CD4-positive, alpha-beta T cell treated with Interferon alpha-2 for 1 hour (primary cell): ENCODE measurements around the gene PDE4D.

Source experiments
- DNase-seq, 2 donors: peaks; one replicate each; pipeline ENCODE4 v3.0.0-alpha.2; 2020 to 2022

The PDE4D gene

GRCh38 chr5:59542306-59542705, 351.2 kb downstream of the PDE4D start:
- DNase-seq: no peak

- no peak for DNase-seq
Observed at GRCh38 chr5:59540366-59540765, 353.2 kb downstream of the PDE4D start.

GRCh38 chr5:59538750-59539121, 354.8 kb downstream of the PDE4D start:
- no peak for DNase-seq

- DNase-seq: no peak
Observed at GRCh38 chr5:59537961-59538749, 355.4 kb downstream of the PDE4D start.

GRCh38 chr5:59536875-59537274, 356.7 kb downstream of the PDE4D start:
- DNase-seq: no peak

DNA sequence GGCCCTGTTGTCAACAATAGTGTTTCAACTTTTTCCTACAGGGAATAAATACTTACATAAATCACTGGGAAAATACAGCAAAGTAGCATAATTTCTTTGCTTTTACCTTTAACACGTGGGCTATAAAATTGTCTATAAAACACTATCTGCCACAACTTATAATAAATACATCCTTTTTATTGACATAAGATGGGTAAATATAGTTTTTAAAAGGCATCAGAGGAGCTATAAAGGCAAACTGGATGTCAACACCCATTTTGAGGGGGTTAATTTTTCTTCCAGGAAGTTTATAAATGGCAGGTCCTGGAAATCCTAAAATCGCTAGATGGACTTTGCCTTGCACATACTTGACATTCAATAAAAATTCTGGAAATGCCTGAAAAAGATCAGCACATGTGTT, 358.0 kb downstream of the PDE4D start:
- DNase-seq: no peak

DNA sequence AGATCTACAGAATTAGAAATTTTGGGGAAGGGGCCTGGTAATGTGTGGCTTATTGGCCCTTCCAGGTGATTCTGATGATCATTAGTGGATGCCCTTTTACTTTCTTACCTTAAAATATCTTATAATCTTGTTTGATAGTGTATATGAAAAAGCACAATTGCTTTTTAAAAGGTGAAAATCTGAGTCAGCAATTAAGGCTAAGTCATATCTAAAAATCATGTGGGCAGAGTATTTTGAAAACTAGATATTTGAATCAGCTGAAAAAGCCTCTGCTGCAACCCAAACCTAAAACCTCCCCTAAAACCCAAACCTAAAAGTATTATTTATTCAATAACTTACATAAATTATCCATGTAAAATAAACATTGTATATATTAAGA, 359.8 kb downstream of the PDE4D start:
- no peak for DNase-seq

DNA sequence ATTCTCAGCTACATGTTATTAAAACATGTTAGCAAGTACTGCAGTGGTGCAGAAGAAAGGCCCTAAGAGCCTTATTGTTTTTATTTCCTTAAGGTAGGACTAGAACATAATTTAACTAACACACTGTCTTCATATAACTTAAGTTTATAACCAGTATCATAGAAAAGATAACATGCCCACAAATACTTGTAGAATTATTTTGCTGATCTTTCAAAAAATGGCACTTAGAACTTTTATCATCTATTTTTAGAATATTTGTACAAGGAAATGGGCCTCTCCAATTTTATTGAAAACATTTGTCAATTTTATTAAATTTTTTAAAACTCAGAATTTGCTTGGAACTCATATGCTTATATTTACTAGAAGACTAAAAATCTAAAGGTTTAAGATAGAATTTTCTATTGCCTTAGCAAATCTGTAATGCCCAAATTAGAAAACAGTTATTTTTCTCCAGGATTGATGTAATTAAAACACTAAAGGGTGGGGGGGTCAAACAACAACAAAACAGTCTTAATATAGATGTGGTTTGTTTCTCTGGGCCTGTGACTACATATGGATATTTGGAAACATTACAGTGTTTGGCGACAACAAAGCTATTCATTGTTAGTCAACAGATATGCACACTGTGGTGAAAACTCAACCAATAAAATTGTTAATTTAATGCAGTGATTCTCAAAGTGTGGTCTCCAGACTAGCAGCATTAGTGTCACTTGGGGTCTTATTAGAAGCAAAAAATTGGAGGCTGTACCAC, 360.4 kb downstream of the PDE4D start:
- DNase-seq: no peak

GRCh38 chr5:59529239-59529638, 364.3 kb downstream of the PDE4D start:
- no peak for DNase-seq

- DNase-seq: no peak
Observed at GRCh38 chr5:59528202-59528862, 365.2 kb downstream of the PDE4D start.

GRCh38 chr5:59525957-59526356, 367.6 kb downstream of the PDE4D start:
- no peak for DNase-seq

- no peak for DNase-seq
Observed at GRCh38 chr5:59525311-59525710, 368.2 kb downstream of the PDE4D start.

DNA sequence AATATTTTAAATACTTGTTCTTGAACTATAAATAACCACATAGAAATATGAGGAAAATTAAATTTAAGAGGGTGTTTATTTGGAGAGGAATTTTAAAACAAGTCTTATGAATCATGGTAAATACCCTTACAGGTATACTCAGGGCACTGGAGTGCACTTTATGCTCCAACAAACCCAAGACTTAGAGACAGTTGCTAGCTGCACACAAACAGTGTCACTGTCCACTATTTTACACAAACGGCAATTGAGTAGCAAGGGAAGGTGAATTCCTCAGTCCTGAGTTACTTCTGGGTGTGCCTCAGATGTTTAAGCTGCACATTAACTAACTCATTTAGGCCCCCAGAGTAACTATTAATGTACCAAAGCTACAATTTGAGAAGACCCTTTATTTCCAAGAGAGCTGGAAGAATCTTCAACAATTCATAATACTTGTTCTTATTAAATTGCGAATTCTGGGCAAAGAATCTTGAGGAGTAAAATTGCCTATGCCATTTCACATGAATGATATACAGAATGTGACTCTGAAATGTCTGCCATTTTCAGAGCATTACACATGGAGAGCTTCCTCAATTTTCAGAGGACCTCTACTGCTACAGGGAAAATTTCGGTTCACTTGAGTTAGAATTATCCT, 371.2 kb downstream of the PDE4D start:
- DNase-seq: no peak

GRCh38 chr5:59521476-59521875, 372.1 kb downstream of the PDE4D start:
- no peak for DNase-seq

DNA sequence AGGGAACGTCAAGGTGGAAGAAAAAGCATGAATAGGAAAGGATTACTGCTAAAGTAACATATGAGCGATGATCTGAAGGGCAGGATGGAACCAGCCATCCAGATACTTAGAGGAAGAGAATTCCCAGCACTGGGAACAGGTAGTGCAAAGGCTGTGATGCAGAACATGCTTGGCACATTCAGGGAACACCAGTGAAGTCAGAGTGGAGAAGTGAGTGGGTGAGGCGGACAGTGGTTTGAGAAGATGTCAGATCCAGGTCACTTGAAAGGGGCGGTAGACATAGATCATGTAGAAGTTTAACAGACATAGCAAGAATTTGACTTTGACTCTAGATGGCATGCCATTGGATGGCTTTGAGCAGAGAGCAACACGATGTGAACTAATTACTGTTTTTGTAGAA, 374.2 kb downstream of the PDE4D start:
- DNase-seq: no peak

DNA sequence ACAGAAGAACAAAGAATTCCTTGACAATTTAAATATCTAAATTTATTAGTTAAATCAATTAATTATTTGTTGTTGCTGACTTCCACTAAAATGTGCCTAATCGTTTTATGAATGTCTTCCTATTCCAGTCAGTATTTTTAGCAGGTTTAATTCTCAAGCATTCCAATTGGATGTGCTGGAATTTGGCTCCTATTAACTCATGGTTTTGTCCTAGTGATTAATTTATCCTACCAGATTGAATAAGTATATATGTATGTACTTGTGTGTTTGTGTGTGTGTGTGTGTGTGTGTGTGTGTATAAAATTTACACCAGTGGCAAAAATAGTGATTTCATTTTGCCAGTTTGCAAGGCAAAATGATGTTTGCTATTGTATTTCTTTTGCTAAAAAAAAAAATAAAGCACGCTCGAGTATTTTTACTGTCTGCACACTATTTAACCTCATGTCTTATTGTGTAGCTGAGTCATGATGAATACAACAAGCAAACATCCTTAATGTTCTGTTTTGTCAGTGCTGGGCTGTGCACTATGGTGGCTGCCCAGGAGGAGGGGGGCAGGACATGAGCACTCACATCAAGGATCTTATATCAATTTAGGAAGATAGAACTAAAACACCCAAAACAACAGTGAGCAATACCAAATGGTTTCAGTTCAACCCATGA, 375.5 kb downstream of the PDE4D start:
- no peak for DNase-seq

GRCh38 chr5:59516161-59516560, 377.4 kb downstream of the PDE4D start:
- DNase-seq: no peak

DNA sequence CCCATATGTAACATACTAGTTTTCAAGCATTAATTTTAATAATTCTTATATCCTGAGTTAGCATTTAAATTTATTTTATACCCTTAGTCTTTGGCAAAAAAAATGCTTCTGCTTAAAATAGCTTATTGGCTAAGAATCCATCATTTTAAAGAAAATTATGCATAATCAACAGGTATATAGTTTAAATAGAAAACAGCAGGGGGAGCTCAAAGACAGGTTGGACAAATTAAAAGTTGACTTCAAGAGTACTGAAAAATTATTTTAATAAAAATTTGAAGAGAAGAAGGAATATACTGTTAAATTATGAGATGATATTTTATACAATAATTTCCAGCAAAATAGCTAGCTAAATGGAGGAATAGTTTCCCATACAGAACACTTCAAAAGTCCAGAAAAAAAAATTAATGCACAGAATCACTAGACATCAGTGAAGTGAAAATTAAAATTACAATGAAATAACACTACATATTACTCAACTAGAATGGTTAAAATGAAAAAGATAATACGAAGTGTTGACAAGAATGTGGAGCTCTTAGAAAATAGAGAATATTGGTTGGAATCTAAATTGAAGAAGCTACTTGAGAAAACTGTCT, 387.1 kb downstream of the PDE4D start:
- DNase-seq: no peak

- no peak for DNase-seq
Observed at GRCh38 chr5:59504043-59504442, 389.5 kb downstream of the PDE4D start.

GRCh38 chr5:59503220-59503619, 390.3 kb downstream of the PDE4D start:
- DNase-seq: no peak

DNA sequence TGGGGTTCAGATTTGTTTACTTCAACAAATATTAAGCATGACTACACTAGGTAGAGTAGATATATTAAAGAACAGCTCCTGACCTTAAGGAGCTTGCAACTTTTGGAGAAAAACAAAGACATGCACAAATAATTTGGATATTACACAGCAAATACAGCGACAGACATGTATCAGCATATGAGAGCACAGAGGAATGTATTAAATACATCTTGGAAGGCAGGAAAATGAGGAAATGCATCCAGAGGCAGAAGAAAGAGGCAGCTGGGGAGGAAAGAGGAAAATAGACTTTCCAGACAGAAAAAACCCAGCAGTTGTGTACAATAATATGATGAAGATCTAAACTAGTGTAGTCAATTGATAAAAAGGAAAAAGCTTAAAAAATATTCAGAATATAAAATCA, 392.2 kb downstream of the PDE4D start:
- DNase-seq: no peak

DNA sequence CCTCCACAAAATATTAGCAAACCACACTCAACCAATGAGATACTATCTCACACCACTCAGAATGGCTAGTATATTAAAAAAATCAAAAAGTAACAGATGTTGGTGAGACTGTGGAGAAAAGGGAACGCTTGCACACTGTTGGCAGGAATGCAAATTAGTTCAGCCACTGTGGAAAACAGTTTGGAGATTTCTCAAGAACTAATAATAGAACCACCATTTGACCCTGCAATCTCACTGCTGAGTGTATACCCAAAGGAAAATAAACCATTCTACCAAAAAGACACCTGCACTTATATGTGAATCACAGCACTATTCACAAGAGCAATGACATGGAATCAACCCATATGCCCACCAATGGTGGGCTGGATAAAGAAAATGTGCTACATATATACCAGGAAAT, 393.5 kb downstream of the PDE4D start:
- no peak for DNase-seq

DNA sequence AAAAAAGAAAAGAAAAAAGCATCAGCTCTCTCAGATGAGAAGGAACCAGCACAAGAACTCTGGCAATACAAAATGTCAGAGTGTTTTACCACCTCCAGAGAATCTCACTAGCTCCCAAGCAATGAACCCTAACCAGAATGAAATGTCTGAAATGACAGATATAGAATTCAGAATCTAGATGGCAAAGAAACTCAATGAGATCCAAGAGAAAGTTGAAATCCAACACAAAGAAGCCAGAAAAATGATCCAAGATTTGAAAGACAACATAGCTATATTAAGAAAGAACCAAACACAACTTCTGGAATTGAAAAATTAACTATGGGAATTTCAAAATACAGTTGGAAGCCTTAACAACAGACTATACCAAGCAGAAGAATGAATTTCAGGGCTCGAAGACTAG, 396.3 kb downstream of the PDE4D start:
- DNase-seq: no peak
